AG09319 (cell line): Measurements from ENCODE around the gene TEDC2.

Experiments
- DNase-seq: peaks from one replicate; pipeline ENCODE4 v3.0.0-alpha.2; 2010; ENCODE audit warnings: low read depth; ENCODE audit errors: extremely low read depth
- TF ChIP-seq, protein P1 (sequence below): IDR thresholded peaks from 2 replicates; pipeline ENCODE4 v1.5.1; 2011; ENCODE audit warnings: low read depth, mild to moderate bottlenecking, inconsistent platforms, low read length, moderate library complexity

The TEDC2 gene

DNA sequence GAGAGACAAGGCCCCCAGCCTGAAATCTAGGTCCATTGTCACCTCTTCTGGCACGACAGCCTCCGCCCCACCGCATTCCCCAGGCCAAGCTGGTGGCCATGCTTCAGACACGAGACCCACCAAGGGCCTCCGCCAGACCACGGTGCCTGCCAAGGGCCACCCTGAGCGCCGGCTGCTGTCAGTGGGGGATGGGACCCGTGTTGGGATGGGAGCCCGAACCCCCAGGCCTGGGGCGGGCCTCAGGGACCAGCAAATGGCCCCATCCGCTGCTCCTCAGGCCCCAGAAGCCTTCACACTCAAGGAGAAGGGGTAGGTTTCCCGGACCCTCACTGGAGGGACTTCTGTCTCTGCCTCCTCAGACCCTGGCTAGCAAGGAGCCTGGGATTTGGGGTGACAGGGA, 1.0 kb downstream of the TEDC2 start:
- TF ChIP-seq, protein P1, sequence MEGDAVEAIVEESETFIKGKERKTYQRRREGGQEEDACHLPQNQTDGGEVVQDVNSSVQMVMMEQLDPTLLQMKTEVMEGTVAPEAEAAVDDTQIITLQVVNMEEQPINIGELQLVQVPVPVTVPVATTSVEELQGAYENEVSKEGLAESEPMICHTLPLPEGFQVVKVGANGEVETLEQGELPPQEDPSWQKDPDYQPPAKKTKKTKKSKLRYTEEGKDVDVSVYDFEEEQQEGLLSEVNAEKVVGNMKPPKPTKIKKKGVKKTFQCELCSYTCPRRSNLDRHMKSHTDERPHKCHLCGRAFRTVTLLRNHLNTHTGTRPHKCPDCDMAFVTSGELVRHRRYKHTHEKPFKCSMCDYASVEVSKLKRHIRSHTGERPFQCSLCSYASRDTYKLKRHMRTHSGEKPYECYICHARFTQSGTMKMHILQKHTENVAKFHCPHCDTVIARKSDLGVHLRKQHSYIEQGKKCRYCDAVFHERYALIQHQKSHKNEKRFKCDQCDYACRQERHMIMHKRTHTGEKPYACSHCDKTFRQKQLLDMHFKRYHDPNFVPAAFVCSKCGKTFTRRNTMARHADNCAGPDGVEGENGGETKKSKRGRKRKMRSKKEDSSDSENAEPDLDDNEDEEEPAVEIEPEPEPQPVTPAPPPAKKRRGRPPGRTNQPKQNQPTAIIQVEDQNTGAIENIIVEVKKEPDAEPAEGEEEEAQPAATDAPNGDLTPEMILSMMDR: no peak
- no peak for DNase-seq

DNA sequence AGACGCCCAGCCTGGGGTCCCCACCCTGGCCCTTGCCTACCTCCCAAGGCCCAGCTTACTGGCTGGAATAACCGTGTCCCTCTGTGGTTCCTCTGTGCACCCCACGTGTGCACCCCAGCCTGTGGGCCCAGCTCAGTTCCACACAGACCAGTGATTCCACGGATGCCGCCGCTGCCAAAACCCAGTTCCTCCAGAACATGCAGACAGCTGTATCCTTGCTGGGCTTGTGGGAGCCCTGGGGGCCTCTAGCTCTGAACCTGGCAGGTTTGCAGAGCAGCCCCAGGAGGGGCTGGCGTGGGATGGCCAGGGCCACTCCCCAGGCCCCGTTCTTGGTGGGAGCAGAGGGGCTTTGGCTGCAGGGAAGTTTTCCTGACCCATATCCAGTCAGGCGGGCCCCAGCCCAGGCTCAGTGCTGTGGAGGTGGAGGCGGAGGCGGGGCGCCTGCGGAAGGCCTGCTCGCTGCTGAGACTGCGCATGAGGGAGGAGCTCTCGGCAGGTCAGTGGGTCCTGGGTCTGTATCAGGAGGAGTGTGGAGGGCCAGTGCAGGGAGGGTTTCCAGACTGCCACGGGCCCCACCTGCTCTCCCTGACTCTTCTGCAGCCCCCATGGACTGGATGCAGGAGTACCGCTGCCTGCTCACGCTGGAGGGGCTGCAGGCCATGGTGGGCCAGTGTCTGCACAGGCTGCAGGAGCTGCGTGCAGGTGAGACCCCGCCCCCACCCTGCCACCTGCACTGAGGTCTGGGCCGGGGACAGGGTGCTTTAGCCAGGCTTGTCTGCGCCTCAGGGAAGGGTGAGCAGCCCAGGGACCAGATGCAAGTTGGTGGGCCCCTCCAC, 2.3 kb downstream of the TEDC2 start:
- TF ChIP-seq, protein P1: no peak
- no peak for DNase-seq

DNA sequence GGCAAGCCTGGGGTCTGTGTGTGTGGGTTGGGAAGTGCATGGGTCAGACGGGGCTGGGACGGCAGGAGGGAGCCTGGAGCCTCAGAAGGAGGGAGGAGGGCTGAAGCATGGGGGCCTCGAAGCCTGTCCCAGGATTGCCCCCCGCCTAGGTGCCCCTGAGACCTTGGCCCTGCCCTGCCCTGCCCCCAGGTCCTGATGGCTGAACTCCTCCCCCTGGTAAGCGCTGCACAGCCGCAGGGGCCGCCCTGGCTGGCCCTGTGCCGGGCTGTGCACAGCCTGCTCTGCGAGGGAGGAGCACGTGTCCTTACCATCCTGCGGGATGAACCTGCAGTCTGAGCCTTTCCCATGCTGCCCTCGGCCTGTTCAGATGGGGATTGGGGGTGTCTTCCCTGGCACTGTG, 4.4 kb downstream of the TEDC2 start:
- TF ChIP-seq, protein P1: no peak
- DNase-seq: no peak

DNA sequence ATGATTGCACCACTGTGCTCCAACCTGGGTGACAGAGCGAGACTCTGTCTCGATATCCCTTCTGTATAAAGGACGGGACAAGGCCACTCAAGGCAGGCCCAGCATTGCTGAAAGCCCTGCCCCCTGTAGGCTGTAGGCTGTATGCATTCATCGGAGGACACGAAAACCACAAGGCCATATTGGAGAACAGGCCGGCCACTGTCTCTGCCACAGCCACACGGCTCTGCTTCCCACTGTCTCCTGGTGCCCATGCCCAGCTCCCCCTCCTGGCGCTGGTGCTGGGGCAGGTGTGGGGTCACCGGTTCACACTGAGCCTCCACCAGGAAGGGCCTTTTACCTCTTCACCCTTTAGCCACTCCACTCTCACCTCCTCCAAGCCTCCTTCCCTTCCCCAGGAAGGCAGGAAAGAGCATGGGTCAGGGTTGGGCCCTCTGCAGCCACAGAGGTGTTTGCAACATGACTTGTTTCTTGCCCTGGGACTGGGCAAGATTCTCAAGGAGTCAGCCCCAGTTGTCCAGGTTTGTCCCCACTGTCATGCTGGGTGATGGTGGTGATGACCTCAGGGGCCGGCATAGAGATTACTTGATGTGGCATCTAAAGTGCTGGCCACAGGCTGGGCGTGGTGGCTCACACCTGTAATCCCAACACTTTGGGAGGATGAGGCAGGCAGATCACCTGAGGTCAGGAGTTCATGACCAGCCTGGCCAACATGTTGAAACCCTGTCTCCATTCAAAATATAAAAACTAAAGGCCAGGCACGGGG, 5.9 kb downstream of the TEDC2 start:
- no peak for DNase-seq
- TF ChIP-seq, protein P1: no peak; the same call in 1 of the 2 replicates

DNA sequence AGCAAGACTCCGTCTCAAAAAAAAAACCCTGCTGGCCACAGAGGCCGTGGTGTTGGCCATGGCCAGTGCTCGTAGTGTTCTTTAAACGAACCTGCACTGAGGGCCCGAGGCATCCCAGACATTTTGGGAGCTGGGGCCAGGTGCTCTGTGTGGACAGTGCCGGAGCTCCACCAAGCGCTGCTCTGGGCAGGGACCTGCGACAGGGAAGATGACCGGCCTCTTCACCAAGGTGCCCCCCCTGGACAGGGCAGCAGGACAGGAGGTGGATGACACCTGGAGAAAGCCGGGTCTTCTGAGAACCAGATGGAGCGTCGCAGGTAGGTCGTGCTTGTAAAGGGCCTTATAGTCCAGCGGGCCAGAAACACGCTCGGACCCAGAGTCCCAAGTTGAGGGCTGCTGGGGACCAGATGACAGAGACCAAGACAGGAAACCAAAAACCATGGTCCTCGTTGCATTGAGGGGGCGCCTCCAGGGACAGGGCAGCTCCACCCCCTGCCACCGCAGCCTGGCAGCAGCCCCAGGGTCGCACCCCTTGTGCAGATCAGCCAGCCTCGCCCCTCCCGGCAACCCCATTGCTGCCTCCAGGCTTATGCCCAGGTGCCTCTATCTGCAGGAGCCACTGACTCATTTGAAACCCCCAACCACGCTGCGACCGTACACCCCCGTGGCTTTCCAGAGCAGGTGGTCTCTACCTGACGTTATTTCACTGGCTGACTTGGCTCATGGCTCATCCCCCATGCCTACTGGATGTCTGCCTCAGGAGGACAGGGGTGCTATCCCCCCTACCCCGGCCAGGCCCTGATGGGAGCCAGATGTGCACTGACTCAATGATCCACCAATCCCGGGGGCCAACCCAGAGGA, 7.0 kb downstream of the TEDC2 start:
- no peak for DNase-seq
- TF ChIP-seq, protein P1: no peak

DNA sequence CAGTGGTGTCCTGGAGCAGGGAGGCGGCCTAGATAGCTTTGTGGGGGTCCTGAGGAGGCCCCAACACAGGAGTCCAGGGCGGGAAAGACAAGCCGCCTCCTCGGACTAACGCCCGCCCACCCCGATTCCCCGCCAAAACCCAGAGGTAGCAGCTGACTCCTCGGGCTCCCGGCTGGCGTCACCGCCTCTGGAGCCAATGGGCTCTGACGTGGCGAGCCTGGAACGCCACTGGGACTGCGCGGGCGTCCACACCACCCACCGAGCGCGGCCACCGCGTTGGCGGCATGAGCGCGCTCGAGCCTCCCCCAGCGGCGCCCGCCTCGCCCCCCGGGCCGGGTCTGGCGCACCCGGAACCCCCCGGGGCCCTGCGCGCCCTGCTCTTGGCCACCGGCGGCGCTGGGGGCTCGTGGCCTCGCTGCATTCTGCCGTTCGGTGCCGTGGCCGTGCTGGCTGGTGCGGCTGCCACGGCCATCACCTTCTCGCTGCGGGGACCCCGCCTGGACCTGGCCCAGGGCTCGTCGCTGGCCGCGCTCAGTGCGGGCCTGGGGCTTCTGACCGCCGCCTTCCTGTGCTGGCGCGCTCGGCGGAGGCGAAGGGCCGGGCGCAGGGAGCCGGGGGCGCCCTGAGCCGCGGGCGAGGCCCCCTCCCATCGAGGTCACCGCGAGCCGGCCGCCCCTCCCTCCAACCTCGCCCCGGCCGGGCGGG, 7.8 kb downstream of the TEDC2 start:
- TF ChIP-seq, protein P1: no peak; the same call in 1 of the 2 replicates
- DNase-seq: no peak
